NCI-H2171 treated with DMSO at 0.1 percent for 48 hours (cell line): ENCODE results near the gene OR13J1.

Source experiments
- DNase-seq: peaks from one replicate; lab custom pipeline; 2025; lab: John Stamatoyannopoulos, UW

Gene OR13J1

GRCh38 chr9:35859310-35859989 is 10.8 kb downstream of the OR13J1 start:
- peak; percentile 13 for DNase-seq

GRCh38 chr9:35858458-35858857 is 11.7 kb downstream of the OR13J1 start:
- DNase-seq = no peak

GRCh38 chr9:35856882-35857281 is 13.3 kb downstream of the OR13J1 start:
- DNase-seq = no peak

- DNase-seq = no peak
Observed at GRCh38 chr9:35856206-35856605, 14.0 kb downstream of the OR13J1 start.

- DNase-seq = no peak
Observed at GRCh38 chr9:35854091-35854762, 16.0 kb downstream of the OR13J1 start.

- DNase-seq = no peak
Observed at GRCh38 chr9:35852876-35853865, 17.0 kb downstream of the OR13J1 start.

GRCh38 chr9:35852267-35852815 is 17.9 kb downstream of the OR13J1 start:
- DNase-seq = no peak

GRCh38 chr9:35847792-35848572 is 22.2 kb downstream of the OR13J1 start:
- peak; percentile 66 for DNase-seq

- DNase-seq = no peak
Observed at GRCh38 chr9:35845824-35846771, 24.1 kb downstream of the OR13J1 start.

GRCh38 chr9:35844628-35845270 is 25.5 kb downstream of the OR13J1 start:
- DNase-seq = no peak

- no peak for DNase-seq
Observed at GRCh38 chr9:35842795-35843194, 27.4 kb downstream of the OR13J1 start.

GRCh38 chr9:35842020-35842745 is 28.0 kb downstream of the OR13J1 start:
- no peak for DNase-seq

GRCh38 chr9:35841645-35841900 is 28.6 kb downstream of the OR13J1 start:
- DNase-seq = no peak

- no peak for DNase-seq
Observed at GRCh38 chr9:35840881-35841644, 29.1 kb downstream of the OR13J1 start.

GRCh38 chr9:35839926-35840325 is 30.3 kb downstream of the OR13J1 start:
- no peak for DNase-seq

- no peak for DNase-seq
Observed at GRCh38 chr9:35836595-35836994, 33.6 kb downstream of the OR13J1 start.

GRCh38 chr9:35835766-35836165 is 34.4 kb downstream of the OR13J1 start:
- DNase-seq = no peak

- no peak for DNase-seq
Observed at GRCh38 chr9:35835216-35835632, 35.0 kb downstream of the OR13J1 start.
